ENCODE data around the gene MAS1L.

Gene MAS1L

GRCh38 chr6:29487660-29488059 is at the start of gene MAS1L:
Gene MAS1L, minus strand, starts transcription at chr6:29487956. Its CDS starts 54 bp downstream, at chr6:29487902.
- DNase-seq (ENCODE audit: low spot score): no peak

- no peak for DNase-seq (ENCODE audit: low spot score)
Measured at GRCh38 chr6:29532320-29532951, 44.7 kb upstream of the MAS1L start.

GRCh38 chr6:29531668-29532067 is 43.9 kb upstream of the MAS1L start:
- DNase-seq (ENCODE audit: low spot score): no peak

- no peak for DNase-seq (ENCODE audit: low spot score)
Measured at GRCh38 chr6:29530671-29531310, 43.0 kb upstream of the MAS1L start.

GRCh38 chr6:29529956-29530355 is 42.2 kb upstream of the MAS1L start:
- no peak for DNase-seq (ENCODE audit: low spot score)

GRCh38 chr6:29528988-29529560 is 41.3 kb upstream of the MAS1L start:
- DNase-seq (ENCODE audit: low spot score): no peak

- no peak for DNase-seq (ENCODE audit: low spot score)
Measured at GRCh38 chr6:29528300-29528931, 40.7 kb upstream of the MAS1L start.

GRCh38 chr6:29527564-29527963 is 39.8 kb upstream of the MAS1L start:
- no peak for DNase-seq (ENCODE audit: low spot score)

- DNase-seq (ENCODE audit: low spot score): no peak
Measured at GRCh38 chr6:29527126-29527525, 39.4 kb upstream of the MAS1L start.

- DNase-seq (ENCODE audit: low spot score): no peak
Measured at GRCh38 chr6:29525311-29525639, 37.5 kb upstream of the MAS1L start.

- no peak for DNase-seq (ENCODE audit: low spot score)
Measured at GRCh38 chr6:29524444-29525310, 36.9 kb upstream of the MAS1L start.

- DNase-seq (ENCODE audit: low spot score): no peak
Measured at GRCh38 chr6:29524044-29524443, 36.3 kb upstream of the MAS1L start.

GRCh38 chr6:29522227-29522626 is 34.5 kb upstream of the MAS1L start:
- DNase-seq (ENCODE audit: low spot score): no peak

GRCh38 chr6:29521006-29521680 is 33.4 kb upstream of the MAS1L start:
- no peak for DNase-seq (ENCODE audit: low spot score)

- DNase-seq (ENCODE audit: low spot score): no peak
Measured at GRCh38 chr6:29520232-29520631, 32.5 kb upstream of the MAS1L start.

GRCh38 chr6:29519291-29520010 is 31.7 kb upstream of the MAS1L start:
- no peak for DNase-seq (ENCODE audit: low spot score)

GRCh38 chr6:29517728-29518440 is 30.1 kb upstream of the MAS1L start:
- no peak for DNase-seq (ENCODE audit: low spot score)

GRCh38 chr6:29517245-29517644 is 29.5 kb upstream of the MAS1L start:
- DNase-seq (ENCODE audit: low spot score): no peak

- peak; percentile 41 for DNase-seq (ENCODE audit: low spot score)
Measured at GRCh38 chr6:29516108-29516507, 28.4 kb upstream of the MAS1L start.

- DNase-seq (ENCODE audit: low spot score): no peak
Measured at GRCh38 chr6:29510746-29511300, 23.1 kb upstream of the MAS1L start.
